ENCODE measurements around the gene MBTPS1. TPM values are rescaled to one million over a fixed set of nuclear protein-coding genes. Genes with fewer than 3 reads are reported as not detected.

The MBTPS1 gene
- total and polyA plus RNA-seq, 10 of the 15 experiments (the other 5 are each of a cell fraction or from before 2014, with no cell fraction given), result 1.3 to 43.9 (median 35.2) TPM

- H3K4me1 ChIP-seq (ENCODE audit: control insufficient read depth, insufficient read depth, low read length), result no peaks in the 10 kb centered on the region
- no peak overlapping the region for H3K4me2 ChIP-seq (ENCODE audit: control insufficient read depth, insufficient read depth)
- intact Hi-C loops (cut with micrococcal nuclease; ENCODE audit: unreplicated experiment) (no loop called here), in situ Hi-C loops (cut with MboI) (no loop called here)
- H3K4me3 ChIP-seq, result no peak overlapping the region
- H3K79me2 ChIP-seq (ENCODE audit: control insufficient read depth, insufficient read depth, low read length), result no peaks in the 10 kb centered on the region
- no peaks in the 10 kb centered on the region for H4K20me1 ChIP-seq (ENCODE audit: control insufficient read depth, insufficient read depth)
- BruUV-seq (replicated peaks), result no TSS peak
- H3K36me3 ChIP-seq (ENCODE audit: control insufficient read depth in 2 of 2, insufficient read depth in 2 of 2, low read length in 1 of 2), result peaks cover 19 to 39% of the 10 kb centered on the region in 2 experiments; a peak in 3 of 4 replicates
- FAIRE-seq (no peak), DNase-seq (ENCODE audit: low read depth, low spot score) (no peak), ATAC-seq (no peak)
- SMC1A ChIA-PET (ENCODE audit: uncharacterized antibody, unreplicated experiment), result interaction anchor here (1.8 to 2.1 kb wide), 2 partner anchors 8 to 20 kb away, joined by 4 to 5 read pairs; no protein-coding TSS in a partner anchor
- TF ChIP-seq HCFC1 (IDR thresholded peaks at IDR 0.05; ENCODE audit: low read length), result no peak
- no peak for TF ChIP-seq ZNF217 (IDR thresholded peaks at IDR 0.05)
- TF ChIP-seq POU2F2 (IDR thresholded peaks at IDR 0.05; ENCODE audit: borderline replicate concordance, low read depth, low read length), result no peak
- TF ChIP-seq SREBF1 (IDR thresholded peaks at IDR 0.05; ENCODE audit: low read length), result no peak
- TF ChIP-seq, protein P1, sequence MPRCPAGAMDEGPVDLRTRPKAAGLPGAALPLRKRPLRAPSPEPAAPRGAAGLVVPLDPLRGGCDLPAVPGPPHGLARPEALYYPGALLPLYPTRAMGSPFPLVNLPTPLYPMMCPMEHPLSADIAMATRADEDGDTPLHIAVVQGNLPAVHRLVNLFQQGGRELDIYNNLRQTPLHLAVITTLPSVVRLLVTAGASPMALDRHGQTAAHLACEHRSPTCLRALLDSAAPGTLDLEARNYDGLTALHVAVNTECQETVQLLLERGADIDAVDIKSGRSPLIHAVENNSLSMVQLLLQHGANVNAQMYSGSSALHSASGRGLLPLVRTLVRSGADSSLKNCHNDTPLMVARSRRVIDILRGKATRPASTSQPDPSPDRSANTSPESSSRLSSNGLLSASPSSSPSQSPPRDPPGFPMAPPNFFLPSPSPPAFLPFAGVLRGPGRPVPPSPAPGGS (IDR thresholded peaks at IDR 0.05; ENCODE audit: borderline replicate concordance, insufficient read depth, low read depth, low read length, poor library complexity, severe bottlenecking), result no peak
- TF ChIP-seq RAD21 (IDR thresholded peaks at IDR 0.05; ENCODE audit: insufficient read depth, low read depth, low read length), result no peak
- no peak for TF ChIP-seq ESRRA (IDR thresholded peaks at IDR 0.05; ENCODE audit: low read length)
- no peak for TF ChIP-seq RCOR1 (conservative IDR thresholded peaks at IDR 0.05; ENCODE audit: low read depth, low read length)
- no peak for TF ChIP-seq CHD2 (IDR thresholded peaks at IDR 0.05; ENCODE audit: borderline replicate concordance, low read depth, low read length)
- no peak for TF ChIP-seq NFYA (IDR thresholded peaks at IDR 0.05; ENCODE audit: borderline replicate concordance, low read depth, low read length)
- no peak for TF ChIP-seq HDGF (IDR thresholded peaks at IDR 0.05)
- TF ChIP-seq, protein P2, sequence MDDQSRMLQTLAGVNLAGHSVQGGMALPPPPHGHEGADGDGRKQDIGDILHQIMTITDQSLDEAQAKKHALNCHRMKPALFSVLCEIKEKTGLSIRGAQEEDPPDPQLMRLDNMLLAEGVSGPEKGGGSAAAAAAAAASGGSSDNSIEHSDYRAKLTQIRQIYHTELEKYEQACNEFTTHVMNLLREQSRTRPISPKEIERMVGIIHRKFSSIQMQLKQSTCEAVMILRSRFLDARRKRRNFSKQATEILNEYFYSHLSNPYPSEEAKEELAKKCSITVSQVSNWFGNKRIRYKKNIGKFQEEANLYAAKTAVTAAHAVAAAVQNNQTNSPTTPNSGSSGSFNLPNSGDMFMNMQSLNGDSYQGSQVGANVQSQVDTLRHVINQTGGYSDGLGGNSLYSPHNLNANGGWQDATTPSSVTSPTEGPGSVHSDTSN (IDR thresholded peaks at IDR 0.05; ENCODE audit: insufficient replicate concordance, low read depth, low read length), result no peak
- no peak for TF ChIP-seq BRCA1 (IDR thresholded peaks at IDR 0.05; ENCODE audit: low read depth, low read length)
- TF ChIP-seq, protein P3, sequence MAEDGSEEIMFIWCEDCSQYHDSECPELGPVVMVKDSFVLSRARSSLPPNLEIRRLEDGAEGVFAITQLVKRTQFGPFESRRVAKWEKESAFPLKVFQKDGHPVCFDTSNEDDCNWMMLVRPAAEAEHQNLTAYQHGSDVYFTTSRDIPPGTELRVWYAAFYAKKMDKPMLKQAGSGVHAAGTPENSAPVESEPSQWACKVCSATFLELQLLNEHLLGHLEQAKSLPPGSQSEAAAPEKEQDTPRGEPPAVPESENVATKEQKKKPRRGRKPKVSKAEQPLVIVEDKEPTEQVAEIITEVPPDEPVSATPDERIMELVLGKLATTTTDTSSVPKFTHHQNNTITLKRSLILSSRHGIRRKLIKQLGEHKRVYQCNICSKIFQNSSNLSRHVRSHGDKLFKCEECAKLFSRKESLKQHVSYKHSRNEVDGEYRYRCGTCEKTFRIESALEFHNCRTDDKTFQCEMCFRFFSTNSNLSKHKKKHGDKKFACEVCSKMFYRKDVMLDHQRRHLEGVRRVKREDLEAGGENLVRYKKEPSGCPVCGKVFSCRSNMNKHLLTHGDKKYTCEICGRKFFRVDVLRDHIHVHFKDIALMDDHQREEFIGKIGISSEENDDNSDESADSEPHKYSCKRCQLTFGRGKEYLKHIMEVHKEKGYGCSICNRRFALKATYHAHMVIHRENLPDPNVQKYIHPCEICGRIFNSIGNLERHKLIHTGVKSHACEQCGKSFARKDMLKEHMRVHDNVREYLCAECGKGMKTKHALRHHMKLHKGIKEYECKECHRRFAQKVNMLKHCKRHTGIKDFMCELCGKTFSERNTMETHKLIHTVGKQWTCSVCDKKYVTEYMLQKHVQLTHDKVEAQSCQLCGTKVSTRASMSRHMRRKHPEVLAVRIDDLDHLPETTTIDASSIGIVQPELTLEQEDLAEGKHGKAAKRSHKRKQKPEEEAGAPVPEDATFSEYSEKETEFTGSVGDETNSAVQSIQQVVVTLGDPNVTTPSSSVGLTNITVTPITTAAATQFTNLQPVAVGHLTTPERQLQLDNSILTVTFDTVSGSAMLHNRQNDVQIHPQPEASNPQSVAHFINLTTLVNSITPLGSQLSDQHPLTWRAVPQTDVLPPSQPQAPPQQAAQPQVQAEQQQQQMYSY (CRISPR knock-in tag; IDR thresholded peaks at IDR 0.05), result no peak
- TF ChIP-seq ZBTB11 (CRISPR knock-in tag; IDR thresholded peaks at IDR 0.05), result no peak
- H3K9ac ChIP-seq (ENCODE audit: control insufficient read depth, insufficient read depth, low read length), result no peak overlapping the region
- POLR2A ChIA-PET, result no interaction called here
- no peaks in the 10 kb centered on the region for H3K27me3 ChIP-seq (replicated peaks in 1 of 2; ENCODE audit: control insufficient read depth in 2 of 2, insufficient read depth in 2 of 2, low read length in 1 of 2)
- CTCF ChIA-PET, result interaction anchor here (0.9 to 3.1 kb wide), 3 partner anchors 111 to 241 kb away, joined by 3 to 16 read pairs (median 3); partner anchors contain the start of gene TAF1C
- no peak overlapping the region for H2AFZ ChIP-seq (ENCODE audit: control insufficient read depth, low read depth, low read length)
- H3K9me3 ChIP-seq (replicated peaks; ENCODE audit: control insufficient read depth, insufficient read depth, low read length), result no peaks in the 10 kb centered on the region
- 97% methylated on average over 8 of the region's 8 CpGs for WGBS (ENCODE audit: insufficient coverage, insufficient replicate concordance, low lambda C conversion rate, missing lambda C conversion rate)
- no peak overlapping the region for H3K27ac ChIP-seq (ENCODE audit: control insufficient read depth, insufficient read depth)
- RAD21 ChIA-PET (ENCODE audit: unreplicated experiment), result no interaction called here
Measured at GRCh38 chr16:84068041-84068440, 48.7 kb downstream of the MBTPS1 start.

Measured in GM12878 (cell line).